Smooth muscle cell (in vitro differentiated cells): ENCODE measurements around the gene PLEKHA6. TPM values are rescaled to one million over a fixed set of nuclear protein-coding genes. Genes with fewer than 3 reads are reported as not detected.
A peak's percentile ranks its signal among the peaks of the same experiment; 100 is the strongest.

Experiments used
- DNase-seq: peaks from one replicate; lab custom pipeline; 2025; ENCODE audit not compliant: unreplicated experiment; lab: John Stamatoyannopoulos, UW
- H2AFZ ChIP-seq: fragments of 200-600 bp; sonication (generic); 2 replicates; pipeline ENCODE4 v1.6.0; 2016; ENCODE audit warnings: antibody characterized with exemption, low read depth, mild to moderate bottlenecking
- H3F3A ChIP-seq: fragments of 200-600 bp; sonication (generic); 2 replicates; pipeline ENCODE4 v1.6.0; 2017; ENCODE audit warnings: antibody characterized with exemption, low read depth
- H3K27ac ChIP-seq: fragments of 200-600 bp; sonication (generic); 2 replicates; pipeline ENCODE4 v1.5.1; 2016; ENCODE audit warnings: low read depth, mild to moderate bottlenecking
- H3K27me3 ChIP-seq: fragments of 200-600 bp; sonication (generic); 2 replicates; pipeline ENCODE4 v1.6.1; 2016; ENCODE audit warnings: low read depth, mild to moderate bottlenecking
- H3K36me3 ChIP-seq: fragments of 200-600 bp; sonication (generic); 2 replicates; pipeline ENCODE4 v1.5.1; 2016; ENCODE audit warnings: low read depth
- H3K4me1 ChIP-seq: fragments of 200-600 bp; sonication (generic); 2 replicates; pipeline ENCODE4 v1.5.1; 2016; ENCODE audit warnings: low read depth
- H3K4me2 ChIP-seq: fragments of 200-600 bp; sonication (generic); 2 replicates; pipeline ENCODE4 v1.6.0; 2016; ENCODE audit warnings: mild to moderate bottlenecking
- H3K4me3 ChIP-seq: fragments of 200-600 bp; sonication (generic); 2 replicates; pipeline ENCODE4 v1.5.1; 2016; ENCODE audit warnings: mild to moderate bottlenecking
- H3K79me2 ChIP-seq: fragments of 200-600 bp; sonication (generic); 2 replicates; pipeline ENCODE4 v1.6.0; 2016; ENCODE audit warnings: low read depth, mild to moderate bottlenecking
- H3K9ac ChIP-seq: fragments of 200-600 bp; sonication (generic); 2 replicates; pipeline ENCODE4 v1.6.0; 2016; ENCODE audit warnings: low read depth
- H3K9me3 ChIP-seq: fragments of 200-600 bp; sonication (generic); replicated peaks from 2 replicates; pipeline ENCODE4 v1.5.1; 2016; ENCODE audit warnings: low read depth
- H4K20me1 ChIP-seq: fragments of 200-600 bp; sonication (generic); 2 replicates; pipeline ENCODE4 v1.6.0; 2016; ENCODE audit warnings: low read depth
- WGBS: methylation state at CpG from one replicate; pipeline ENCODE4 v1.1.7; 2016; ENCODE audit warnings: low lambda C conversion rate; 5-methylcytosine and 5-hydroxymethylcytosine counted together
- polyA plus RNA-seq: library from polyadenylated mRNA; unstranded; fragments of >200 nt; fragmentation: Nextera tagmentation; extraction: Ambion mirVana; gene quantifications from 2 replicates; pipeline ENCODE4 v1.2.1, GENCODE V29; 2016
- total RNA-seq: library from RNA; depleted of rRNA; stranded (reverse); fragments of >200 nt; gene quantifications from 2 replicates; pipeline ENCODE4 v1.2.3, GENCODE V29; 2014
- TF ChIP-seq, protein P1 (sequence below): fragments of 200-600 bp; sonication (generic); IDR thresholded peaks from 2 replicates; pipeline ENCODE4 v1.5.1; 2017; ENCODE audit warnings: borderline replicate concordance, mild to moderate bottlenecking, antibody characterized with exemption; ENCODE audit not compliant: insufficient read depth, poor library complexity, severe bottlenecking

PLEKHA6 gene
- total and polyA plus RNA-seq, 2 experiments from 2014 or later: 0.45 to 0.85 TPM

DNA sequence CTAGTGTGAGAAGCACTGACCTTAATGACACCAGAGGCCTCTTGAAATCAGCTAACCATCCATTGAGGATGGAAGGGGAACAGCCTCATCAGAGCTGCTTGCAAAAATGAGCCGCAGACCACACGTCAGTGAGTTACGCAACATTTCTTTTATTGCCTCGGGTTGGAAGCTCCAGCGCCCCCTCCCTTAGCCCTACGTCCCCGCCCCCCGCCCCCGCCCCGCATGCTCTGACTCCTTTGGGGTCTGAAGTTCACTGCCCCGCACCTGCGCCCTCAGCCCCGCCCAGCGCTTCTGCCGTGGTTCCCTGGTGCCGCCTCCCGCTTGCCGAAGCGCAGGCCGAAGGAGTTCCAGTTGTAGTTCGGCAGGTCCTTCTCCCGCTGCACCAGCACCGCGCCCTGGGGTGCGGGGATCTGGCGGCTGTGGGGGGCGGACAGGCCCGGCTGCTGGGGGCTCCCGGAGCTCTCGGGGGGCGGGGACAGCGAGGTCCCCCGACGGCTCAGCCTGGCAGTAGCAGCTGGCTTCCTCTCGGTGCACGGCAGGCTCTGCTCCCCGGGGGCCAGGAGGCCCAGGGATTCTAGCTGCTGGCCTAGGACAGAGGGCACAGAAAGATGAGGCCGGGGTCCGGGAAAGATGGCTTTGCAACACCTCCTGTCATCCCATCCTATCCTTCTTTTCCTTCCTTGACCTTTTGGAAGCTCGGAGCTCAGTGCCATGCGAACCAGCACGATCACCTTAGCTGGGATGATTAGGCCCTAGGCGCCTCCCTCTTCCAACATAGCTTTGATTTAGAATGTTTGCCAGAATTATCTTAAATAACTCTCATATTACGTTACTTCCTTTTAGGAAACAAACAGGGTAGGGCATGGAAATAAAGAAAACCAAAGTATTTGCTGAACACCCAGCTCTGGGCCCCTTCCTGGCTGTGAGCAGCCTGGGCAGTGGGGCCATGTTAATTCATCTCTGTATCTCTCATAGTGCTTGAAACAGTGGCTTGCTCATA, 169.2 kb downstream of the PLEKHA6 start:
- peaks cover 87% of the 10 kb centered on the region for H3K27me3 ChIP-seq
- 25% methylated on average over 36 of the region's 44 CpGs for WGBS
- H3K79me2 ChIP-seq: no peaks in the 10 kb centered on the region
- peak overlapping the region; percentile 74 for H3K4me2 ChIP-seq
- H3K4me3 ChIP-seq: peak overlapping the region; percentile 18
- TF ChIP-seq, protein P1, sequence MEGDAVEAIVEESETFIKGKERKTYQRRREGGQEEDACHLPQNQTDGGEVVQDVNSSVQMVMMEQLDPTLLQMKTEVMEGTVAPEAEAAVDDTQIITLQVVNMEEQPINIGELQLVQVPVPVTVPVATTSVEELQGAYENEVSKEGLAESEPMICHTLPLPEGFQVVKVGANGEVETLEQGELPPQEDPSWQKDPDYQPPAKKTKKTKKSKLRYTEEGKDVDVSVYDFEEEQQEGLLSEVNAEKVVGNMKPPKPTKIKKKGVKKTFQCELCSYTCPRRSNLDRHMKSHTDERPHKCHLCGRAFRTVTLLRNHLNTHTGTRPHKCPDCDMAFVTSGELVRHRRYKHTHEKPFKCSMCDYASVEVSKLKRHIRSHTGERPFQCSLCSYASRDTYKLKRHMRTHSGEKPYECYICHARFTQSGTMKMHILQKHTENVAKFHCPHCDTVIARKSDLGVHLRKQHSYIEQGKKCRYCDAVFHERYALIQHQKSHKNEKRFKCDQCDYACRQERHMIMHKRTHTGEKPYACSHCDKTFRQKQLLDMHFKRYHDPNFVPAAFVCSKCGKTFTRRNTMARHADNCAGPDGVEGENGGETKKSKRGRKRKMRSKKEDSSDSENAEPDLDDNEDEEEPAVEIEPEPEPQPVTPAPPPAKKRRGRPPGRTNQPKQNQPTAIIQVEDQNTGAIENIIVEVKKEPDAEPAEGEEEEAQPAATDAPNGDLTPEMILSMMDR: no peak
- no peak overlapping the region for H2AFZ ChIP-seq
- H3K4me1 ChIP-seq: peaks cover 3% of the 10 kb centered on the region
- H3K27ac ChIP-seq: no peak overlapping the region
- no peak for DNase-seq
- no peaks in the 10 kb centered on the region for H4K20me1 ChIP-seq
- no peaks in the 10 kb centered on the region for H3F3A ChIP-seq
- H3K36me3 ChIP-seq: no peaks in the 10 kb centered on the region
- H3K9ac ChIP-seq: no peak overlapping the region
- H3K9me3 ChIP-seq: no peaks in the 10 kb centered on the region

DNA sequence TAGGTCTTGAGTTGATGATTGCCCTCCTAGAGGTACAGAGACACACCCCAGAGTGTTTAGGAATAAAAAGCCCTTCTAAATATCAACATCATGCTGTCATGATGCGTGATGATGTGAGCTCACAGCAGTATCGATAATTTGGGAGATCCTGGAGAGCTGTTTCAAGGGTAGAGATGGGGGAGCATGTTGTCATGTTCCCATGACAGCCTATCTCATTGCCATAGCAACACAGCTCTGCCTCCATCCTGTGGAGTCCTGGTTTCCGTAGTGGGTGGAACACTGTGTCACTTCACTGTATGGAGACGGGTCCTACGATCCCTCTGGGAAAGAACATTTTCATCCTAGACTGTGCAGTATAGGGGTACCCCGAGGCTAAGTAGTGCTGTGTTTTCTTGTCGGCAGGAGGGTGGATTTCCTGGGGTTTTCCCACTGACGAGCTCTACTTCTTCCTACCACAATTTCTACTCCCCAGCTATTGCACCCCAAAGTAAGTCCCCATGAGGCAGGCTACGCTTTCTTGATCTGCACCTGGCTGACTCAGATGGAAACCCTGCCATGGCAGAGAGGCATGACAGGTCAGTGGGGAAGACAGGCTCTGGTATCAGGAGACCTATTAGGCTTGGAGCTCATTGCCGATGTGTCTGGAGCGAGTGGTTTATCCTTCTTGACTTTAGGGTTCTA, 170.6 kb downstream of the PLEKHA6 start:
- DNase-seq: no peak
- 85% methylated on average over 11 of the region's 11 CpGs for WGBS
- Histone ChIP-seq H3K79me2 (no peaks in the 10 kb centered on the region), H3K9me3 (no peaks in the 10 kb centered on the region), H3K27ac (no peak overlapping the region), H3K27me3 (peaks cover 80% of the 10 kb centered on the region), H4K20me1 (no peaks in the 10 kb centered on the region), H3K36me3 (no peaks in the 10 kb centered on the region), H3F3A (no peaks in the 10 kb centered on the region), H3K4me2 (no peak overlapping the region), H3K4me3 (no peak overlapping the region), H2AFZ (no peak overlapping the region), H3K4me1 (peaks cover 3% of the 10 kb centered on the region), H3K9ac (no peak overlapping the region)
- TF ChIP-seq, protein P1: no peak

GRCh38 chr1:204186597-204186996, 173.1 kb downstream of the PLEKHA6 start:
- no peaks in the 10 kb centered on the region for H3F3A ChIP-seq
- H3K36me3 ChIP-seq: no peaks in the 10 kb centered on the region
- peaks cover 58% of the 10 kb centered on the region for H3K27me3 ChIP-seq
- H3K9ac ChIP-seq: no peak overlapping the region
- no peak for DNase-seq
- no peaks in the 10 kb centered on the region for H3K9me3 ChIP-seq
- H3K4me3 ChIP-seq: no peak overlapping the region
- 80% methylated on average over 10 of the region's 10 CpGs for WGBS
- H3K27ac ChIP-seq: no peak overlapping the region
- H3K4me2 ChIP-seq: no peak overlapping the region
- no peak overlapping the region for H2AFZ ChIP-seq
- H4K20me1 ChIP-seq: no peaks in the 10 kb centered on the region
- H3K4me1 ChIP-seq: peaks cover 3% of the 10 kb centered on the region
- TF ChIP-seq, protein P1: no peak
- no peaks in the 10 kb centered on the region for H3K79me2 ChIP-seq
